Measurements from ENCODE around the gene C7orf33.
"Not testable (repeated sequence)": the region's sequence is repeated elsewhere in the genome, so short reads cannot be mapped to it uniquely, and the experiment has no call there.

The C7orf33 gene

DNA sequence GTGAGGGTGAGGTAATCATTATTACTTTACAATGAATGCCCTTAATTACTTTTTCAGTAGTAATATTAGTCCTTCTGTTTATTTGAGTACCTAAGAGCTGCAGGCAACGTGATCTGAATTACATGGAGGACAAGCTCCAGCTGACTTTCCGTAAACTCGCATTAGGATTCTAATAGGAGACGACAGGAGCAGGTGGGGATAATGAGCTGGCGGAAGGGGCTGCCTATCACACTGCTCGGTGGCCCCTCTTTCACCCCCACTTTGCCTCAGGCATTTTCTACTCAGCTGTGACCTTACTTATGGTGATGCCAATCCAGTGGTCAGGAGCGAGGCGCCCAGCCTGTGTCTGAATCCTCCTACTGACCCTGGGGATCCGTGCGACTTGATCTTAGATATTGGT, at the start of gene C7orf33:
Gene C7orf33, plus strand, starts transcription at position 296 of the 400 bp plus-strand sequence. CDS start 160 bp downstream, outside the sequence.
- no peak for DNase-seq

GRCh38 chr7:148541891-148542504, 48.6 kb upstream of the C7orf33 start:
- no peak for DNase-seq

- DNase-seq: no peak
Measured at GRCh38 chr7:148543302-148543701, 47.3 kb upstream of the C7orf33 start.

- no peak for DNase-seq
Measured at GRCh38 chr7:148545172-148545571, 45.4 kb upstream of the C7orf33 start.

- no peak for DNase-seq
Measured at GRCh38 chr7:148545932-148546331, 44.6 kb upstream of the C7orf33 start.

DNA sequence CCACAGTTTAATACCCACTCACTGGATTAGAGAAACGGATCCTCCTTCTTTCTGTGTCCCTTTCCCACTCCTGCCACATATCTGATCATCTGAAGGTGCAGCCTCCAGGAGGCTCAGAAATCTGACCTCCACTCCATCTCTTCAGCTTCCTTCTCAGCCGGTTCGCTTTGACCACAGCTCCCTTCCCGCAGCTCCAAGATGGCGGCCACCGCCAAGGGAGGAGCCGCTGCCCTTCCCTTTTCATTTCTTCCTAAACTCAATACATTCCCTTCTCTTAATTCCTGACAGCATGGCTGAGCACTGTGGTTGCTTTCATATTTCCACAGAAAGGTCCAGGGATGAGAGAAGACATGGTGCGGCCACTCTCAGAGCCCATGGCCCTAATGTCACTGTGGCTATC, 43.7 kb upstream of the C7orf33 start:
- DNase-seq: no peak

DNA sequence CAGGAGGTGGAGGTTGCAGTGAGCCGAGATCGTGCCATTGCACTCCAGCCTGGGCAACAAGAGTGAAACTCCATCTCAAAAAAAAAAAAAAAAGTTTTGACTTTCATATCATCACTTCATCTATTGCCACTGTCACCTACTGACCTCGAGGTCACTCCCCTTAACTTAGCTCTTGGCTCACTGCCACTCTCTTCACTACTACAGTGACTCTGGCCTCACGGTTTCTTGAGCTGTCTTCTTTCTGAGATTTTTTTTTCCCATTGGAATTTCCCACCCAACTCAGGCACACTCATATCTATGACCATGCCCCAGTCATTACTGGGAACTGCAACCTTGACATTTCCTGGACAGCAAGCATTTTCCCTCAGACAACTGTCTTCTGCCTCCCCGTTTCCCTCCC, 42.6 kb upstream of the C7orf33 start:
- no peak for DNase-seq

DNA sequence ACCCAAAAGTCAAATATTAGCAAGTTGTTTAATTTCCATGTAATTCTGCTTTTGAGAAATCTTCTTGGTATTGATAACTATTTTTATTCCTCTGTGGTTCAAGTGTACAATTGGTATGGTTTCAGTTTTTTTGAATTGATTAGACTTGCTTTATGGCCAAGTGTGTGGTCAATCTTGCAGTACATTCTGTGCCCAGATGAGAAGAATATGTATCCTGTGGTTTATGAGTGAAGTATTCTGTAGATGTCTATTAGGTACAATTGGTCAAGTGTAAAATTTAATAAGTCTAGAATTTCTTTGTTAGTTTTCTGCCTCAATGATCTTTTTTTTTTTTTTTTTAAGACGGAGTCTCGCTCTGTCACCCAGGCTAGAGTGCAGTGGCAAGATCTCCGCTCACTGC, 36.6 kb upstream of the C7orf33 start:
- no peak for DNase-seq

DNA sequence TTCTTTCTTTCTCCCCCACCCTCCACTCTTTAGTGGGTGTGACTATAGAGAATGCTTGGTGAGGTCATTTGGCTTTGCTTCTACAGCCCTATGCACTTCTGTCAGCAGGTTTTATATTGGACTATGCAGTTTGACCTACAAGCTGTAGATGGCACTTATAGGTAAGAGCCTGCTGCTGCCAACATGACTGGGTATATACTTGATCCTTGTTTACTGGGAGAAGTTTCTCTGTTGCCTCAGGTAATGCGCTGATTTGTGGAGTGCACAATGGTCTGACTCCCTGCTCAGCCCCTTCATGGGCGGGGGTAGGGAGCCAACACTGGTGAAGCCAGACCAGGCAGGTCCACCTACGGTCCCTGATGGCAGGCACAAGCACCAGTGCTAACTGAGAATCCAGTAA, 33.7 kb upstream of the C7orf33 start:
- DNase-seq: no peak

GRCh38 chr7:148558914-148559313, 31.7 kb upstream of the C7orf33 start:
- no peak for DNase-seq

DNA sequence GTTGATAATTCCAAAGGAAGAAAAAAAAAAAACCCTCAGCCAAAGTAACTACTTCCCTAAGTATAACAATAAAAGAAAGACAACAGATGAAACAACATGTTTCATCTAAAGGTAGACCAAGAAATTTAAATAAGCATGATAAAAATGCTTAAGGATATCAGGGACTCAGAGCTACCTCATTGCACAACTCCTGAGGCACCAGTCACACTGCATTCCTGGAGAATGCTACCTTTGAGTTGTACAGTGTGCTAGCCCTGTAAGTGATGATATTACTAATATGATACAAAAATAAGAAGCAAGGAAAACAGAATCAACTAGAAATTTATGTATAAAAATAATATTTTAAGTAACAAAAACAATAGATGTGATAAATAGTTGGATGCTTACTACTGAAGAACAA, 29.5 kb upstream of the C7orf33 start:
- DNase-seq: no peak

DNA sequence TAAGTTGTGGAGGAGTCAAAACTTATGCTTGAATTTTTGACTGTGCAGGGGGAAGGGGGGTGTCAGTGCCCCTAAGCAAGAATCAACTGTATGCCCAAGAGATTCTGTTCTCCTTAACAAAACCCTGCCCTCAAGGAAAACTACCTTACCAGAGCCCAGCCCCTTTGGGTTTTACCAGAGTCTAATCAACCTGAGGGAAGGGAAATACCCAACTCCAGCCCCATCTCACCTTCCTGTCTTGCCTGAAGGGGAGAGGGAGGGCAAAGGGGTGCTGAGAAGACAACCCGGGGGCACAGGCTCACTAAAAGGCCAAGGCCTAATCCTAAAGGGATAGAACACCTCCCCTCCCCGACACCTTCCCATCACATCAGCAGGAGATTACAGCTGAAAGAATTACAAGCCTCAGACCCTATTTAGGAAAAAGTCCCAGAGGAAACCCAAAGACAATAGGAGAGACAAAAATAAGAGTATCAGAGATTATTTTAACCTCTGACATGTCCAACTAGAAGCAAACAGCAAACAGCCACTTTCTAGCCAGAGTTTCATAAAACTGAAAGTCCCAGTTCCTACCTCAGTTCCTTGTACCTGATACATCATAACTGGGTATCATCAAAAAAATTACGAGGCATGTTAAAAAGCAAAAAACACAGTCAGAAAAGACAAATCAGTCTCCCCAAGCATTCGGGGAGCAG, 26.8 kb upstream of the C7orf33 start:
- no peak for DNase-seq

GRCh38 chr7:148564275-148564951, 26.2 kb upstream of the C7orf33 start:
- peak; percentile 69 for DNase-seq

DNA sequence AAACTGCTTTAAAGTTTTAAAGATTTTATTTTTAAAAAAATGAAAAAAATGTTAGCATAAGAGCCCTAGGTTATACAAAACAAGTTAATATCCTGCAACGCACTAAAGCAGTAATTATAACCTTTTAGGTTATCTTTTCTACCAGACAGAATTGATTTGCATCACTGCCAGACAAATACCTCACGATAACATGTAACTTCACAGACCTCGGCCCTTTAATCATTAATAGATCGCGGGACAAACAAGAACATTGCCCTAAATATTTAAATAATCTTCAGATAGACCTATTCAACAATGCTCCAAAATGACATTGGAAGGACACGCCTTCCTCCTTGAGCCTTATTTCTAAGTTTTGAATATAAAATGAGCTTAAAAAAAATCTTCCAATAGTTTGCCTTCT, 23.8 kb upstream of the C7orf33 start:
- DNase-seq: no peak

DNA sequence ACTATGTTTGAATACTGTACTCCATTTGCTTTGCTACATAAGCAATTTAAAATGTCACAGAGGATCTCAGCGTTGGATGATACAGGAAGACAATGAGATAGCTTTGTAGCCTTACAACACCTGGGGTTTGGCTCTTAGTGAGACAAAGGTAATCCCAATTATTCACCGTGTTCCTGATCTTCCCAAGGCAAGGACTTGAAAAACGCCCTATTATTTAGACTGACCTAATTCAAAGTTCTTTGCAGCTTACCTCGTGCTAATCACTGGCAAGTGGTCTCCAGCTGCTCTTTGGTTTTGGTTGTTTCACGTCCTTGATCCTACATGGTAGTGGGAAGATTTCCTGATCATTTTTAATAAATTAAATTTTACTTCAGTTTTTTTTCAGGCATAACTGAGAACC, 23.0 kb upstream of the C7orf33 start:
- no peak for DNase-seq

DNA sequence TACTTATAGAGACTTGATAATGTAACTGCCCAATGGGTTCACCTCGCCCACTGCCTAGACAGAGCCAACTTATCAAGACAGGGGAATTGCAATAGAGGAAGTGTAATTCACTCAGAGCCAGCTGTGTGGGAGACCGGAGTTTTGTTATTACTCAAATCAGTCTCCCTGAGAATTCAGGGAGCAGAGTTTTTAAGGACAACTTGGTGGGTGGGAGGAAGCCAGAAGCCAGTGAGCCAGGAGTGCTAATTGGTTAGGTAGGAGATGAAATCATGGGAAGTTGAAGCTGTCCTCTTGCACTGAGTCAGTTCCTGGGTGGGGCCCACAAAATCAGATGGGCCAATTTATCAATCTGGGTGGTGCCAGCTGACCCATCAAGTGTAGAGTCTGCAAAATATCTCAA, 20.1 kb upstream of the C7orf33 start:
- no peak for DNase-seq

- not testable (repeated sequence) for DNase-seq
Measured at GRCh38 chr7:148570973-148571372, 19.6 kb upstream of the C7orf33 start.

- no peak for DNase-seq
Measured at GRCh38 chr7:148571381-148571780, 19.2 kb upstream of the C7orf33 start.

- DNase-seq: no peak
Measured at GRCh38 chr7:148572067-148572522, 18.5 kb upstream of the C7orf33 start.

DNA sequence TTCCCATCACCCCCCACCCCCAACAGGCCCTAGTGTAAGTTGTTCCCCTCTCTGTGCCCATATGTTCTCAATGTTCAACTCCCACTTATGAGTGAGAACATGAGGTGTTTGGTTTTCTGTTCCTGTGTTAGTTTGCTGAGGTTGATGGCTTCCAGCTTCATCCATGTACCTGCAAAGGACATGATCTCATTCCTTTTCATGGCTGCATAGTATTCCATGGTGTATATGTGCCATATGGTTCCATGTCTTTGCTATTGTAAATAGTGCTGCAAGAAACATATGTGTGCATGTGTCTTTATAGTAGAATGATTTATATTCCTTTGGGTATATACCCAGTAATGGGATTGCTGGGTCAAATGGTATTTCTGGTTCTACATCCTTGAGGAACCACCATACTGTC, 17.0 kb upstream of the C7orf33 start:
- DNase-seq: not testable (repeated sequence)

GRCh38 chr7:148575640-148576411, 14.7 kb upstream of the C7orf33 start:
- DNase-seq: peak; percentile 72

- DNase-seq: no peak
Measured at GRCh38 chr7:148579366-148579765, 11.2 kb upstream of the C7orf33 start.

- DNase-seq: no peak
Measured at GRCh38 chr7:148580446-148580845, 10.1 kb upstream of the C7orf33 start.
